ENCODE results near the gene VAT1L.

Gene VAT1L

GRCh38 chr16:77920984-77921383 lies 132.6 kb downstream of the VAT1L start:
- Histone ChIP-seq H2BK15ac (ENCODE audit: low read depth, poor library complexity, severe bottlenecking) (no peak overlapping the region), H3K4me3 (ENCODE audit: insufficient read depth in 1 of 2, low read depth in 1 of 2, low read length in 2 of 2) (no peak overlapping the region), H4K91ac (ENCODE audit: low read length) (no peak overlapping the region), H4K8ac (ENCODE audit: low read length) (no peak overlapping the region), H3K9ac (ENCODE audit: low read length) (no peak overlapping the region), H3K27ac (ENCODE audit: low read length, poor library complexity, severe bottlenecking) (no peak overlapping the region), H2AFZ (ENCODE audit: low read depth, low read length) (no peak overlapping the region), H2BK12ac (ENCODE audit: low read length in 2 of 2) (peak overlapping the region; percentile 63 to 94), H3K79me1 (replicated peaks; ENCODE audit: low read length, poor library complexity, severe bottlenecking) (no peaks in the 10 kb centered on the region), H3K23ac (ENCODE audit: low read length in 2 of 2) (no peak overlapping the region), H2BK120ac (ENCODE audit: low read depth, low read length) (no peak overlapping the region), H3K36me3 (ENCODE audit: control insufficient read depth in 1 of 2, insufficient read depth in 2 of 2, low read depth in 1 of 2, low read length in 2 of 2) (no peaks in the 10 kb centered on the region), H3K27me3 (ENCODE audit: control insufficient read depth in 1 of 2, insufficient read depth in 1 of 2, low read length in 2 of 2) (peaks cover 0 to 14% of the 10 kb centered on the region in 2 experiments), H3K4ac (ENCODE audit: low read depth in 1 of 2, low read length in 2 of 2) (no peak overlapping the region), H3K9me3 (ENCODE audit: control insufficient read depth, low read length) (no peaks in the 10 kb centered on the region), H3K4me2 (ENCODE audit: low read length, poor library complexity, severe bottlenecking) (no peak overlapping the region), H2AK5ac (ENCODE audit: low read length, severe bottlenecking) (no peak overlapping the region), H3K14ac (ENCODE audit: low read length in 2 of 2) (no peak overlapping the region), H2BK5ac (ENCODE audit: low read depth, low read length, poor library complexity, severe bottlenecking) (no peak overlapping the region), H3K18ac (ENCODE audit: low read depth in 1 of 2, low read length in 2 of 2) (peak overlapping the region in 1 of 2 experiments; percentile 47), H3K4me1 (ENCODE audit: control insufficient read depth, insufficient read depth, low read depth, low read length) (no peaks in the 10 kb centered on the region)
- no peak for DNase-seq
- WGBS: 94% methylated on average over 4 of the region's 4 CpGs

- no peak overlapping the region for H3K4me3 ChIP-seq (ENCODE audit: insufficient read depth in 1 of 2, low read depth in 1 of 2, low read length in 2 of 2)
- H3K4me1 ChIP-seq (ENCODE audit: control insufficient read depth, insufficient read depth, low read depth, low read length): no peaks in the 10 kb centered on the region
- H3K27me3 ChIP-seq (ENCODE audit: control insufficient read depth in 1 of 2, insufficient read depth in 1 of 2, low read length in 2 of 2): peaks cover 0 to 14% of the 10 kb centered on the region in 2 experiments
- H3K14ac ChIP-seq (ENCODE audit: low read length in 2 of 2): no peak overlapping the region
- H3K23ac ChIP-seq (ENCODE audit: low read length in 2 of 2): no peak overlapping the region
- no peak overlapping the region for H2BK120ac ChIP-seq (ENCODE audit: low read depth, low read length)
- no peak overlapping the region for H3K27ac ChIP-seq (ENCODE audit: low read length, poor library complexity, severe bottlenecking)
- H3K9ac ChIP-seq (ENCODE audit: low read length): no peak overlapping the region
- WGBS: 97% methylated on average over 4 of the region's 6 CpGs
- no peak overlapping the region for H2BK15ac ChIP-seq (ENCODE audit: low read depth, poor library complexity, severe bottlenecking)
- no peaks in the 10 kb centered on the region for H3K79me1 ChIP-seq (replicated peaks; ENCODE audit: low read length, poor library complexity, severe bottlenecking)
- no peak overlapping the region for H3K4me2 ChIP-seq (ENCODE audit: low read length, poor library complexity, severe bottlenecking)
- H2BK12ac ChIP-seq (ENCODE audit: low read length in 2 of 2): no peak overlapping the region
- H2AFZ ChIP-seq (ENCODE audit: low read depth, low read length): no peak overlapping the region
- no peak overlapping the region for H4K91ac ChIP-seq (ENCODE audit: low read length)
- H3K36me3 ChIP-seq (ENCODE audit: control insufficient read depth in 1 of 2, insufficient read depth in 2 of 2, low read depth in 1 of 2, low read length in 2 of 2): no peaks in the 10 kb centered on the region
- no peak overlapping the region for H2BK5ac ChIP-seq (ENCODE audit: low read depth, low read length, poor library complexity, severe bottlenecking)
- no peak overlapping the region for H4K8ac ChIP-seq (ENCODE audit: low read length)
- H3K9me3 ChIP-seq (ENCODE audit: control insufficient read depth, low read length): no peaks in the 10 kb centered on the region
- no peak for DNase-seq
- H3K4ac ChIP-seq (ENCODE audit: low read depth in 1 of 2, low read length in 2 of 2): no peak overlapping the region
- no peak overlapping the region for H3K18ac ChIP-seq (ENCODE audit: low read depth in 1 of 2, low read length in 2 of 2)
- H2AK5ac ChIP-seq (ENCODE audit: low read length, severe bottlenecking): no peak overlapping the region
Measured at GRCh38 chr16:77922228-77922754, 133.9 kb downstream of the VAT1L start.

DNA sequence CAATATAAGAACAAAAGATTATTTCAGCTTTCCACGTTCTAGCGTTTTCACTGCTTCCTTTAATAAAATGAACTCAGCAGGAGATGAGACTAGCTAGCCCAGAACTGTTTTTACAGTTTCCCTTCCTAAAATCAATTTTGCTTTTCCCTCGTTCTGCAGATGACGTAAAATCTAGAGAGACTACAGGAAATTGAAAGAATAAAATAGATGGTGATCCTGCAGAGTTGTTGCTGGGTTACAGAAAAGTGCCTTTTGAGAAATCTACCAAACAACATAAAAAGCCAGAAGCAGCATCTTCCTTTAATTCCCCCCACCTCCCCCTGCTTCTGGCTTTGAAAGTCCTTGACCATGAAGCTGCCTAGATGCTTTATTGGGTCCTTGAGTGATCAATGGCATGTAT lies 137.2 kb downstream of the VAT1L start:
- H3K23ac ChIP-seq (ENCODE audit: low read length in 2 of 2): no peak overlapping the region
- H3K9me3 ChIP-seq (ENCODE audit: control insufficient read depth, low read length): no peaks in the 10 kb centered on the region

GRCh38 chr16:77928096-77928495 lies 139.7 kb downstream of the VAT1L start:
- Histone ChIP-seq H4K8ac (ENCODE audit: low read length) (no peak overlapping the region), H4K91ac (ENCODE audit: low read length) (no peak overlapping the region), H3K79me1 (replicated peaks; ENCODE audit: low read length, poor library complexity, severe bottlenecking) (no peaks in the 10 kb centered on the region), H2BK15ac (ENCODE audit: low read depth, poor library complexity, severe bottlenecking) (no peak overlapping the region), H2BK120ac (ENCODE audit: low read depth, low read length) (no peak overlapping the region), H2BK12ac (ENCODE audit: low read length in 2 of 2) (no peak overlapping the region), H3K9ac (ENCODE audit: low read length) (no peak overlapping the region), H3K23ac (ENCODE audit: low read length in 2 of 2) (no peak overlapping the region), H2AFZ (ENCODE audit: low read depth, low read length) (no peak overlapping the region), H3K27me3 (ENCODE audit: control insufficient read depth in 1 of 2, insufficient read depth in 1 of 2, low read length in 2 of 2) (no peaks in the 10 kb centered on the region), H2AK5ac (ENCODE audit: low read length, severe bottlenecking) (no peak overlapping the region), H2BK5ac (ENCODE audit: low read depth, low read length, poor library complexity, severe bottlenecking) (no peak overlapping the region), H3K14ac (ENCODE audit: low read length in 2 of 2) (no peak overlapping the region), H3K4ac (ENCODE audit: low read depth in 1 of 2, low read length in 2 of 2) (no peak overlapping the region), H3K27ac (ENCODE audit: low read length, poor library complexity, severe bottlenecking) (no peak overlapping the region), H3K9me3 (ENCODE audit: control insufficient read depth, low read length) (no peaks in the 10 kb centered on the region), H3K4me2 (ENCODE audit: low read length, poor library complexity, severe bottlenecking) (no peak overlapping the region), H3K36me3 (ENCODE audit: control insufficient read depth in 1 of 2, insufficient read depth in 2 of 2, low read depth in 1 of 2, low read length in 2 of 2) (no peaks in the 10 kb centered on the region), H3K4me3 (ENCODE audit: insufficient read depth in 1 of 2, low read depth in 1 of 2, low read length in 2 of 2) (no peak overlapping the region), H3K18ac (ENCODE audit: low read depth in 1 of 2, low read length in 2 of 2) (no peak overlapping the region), H3K4me1 (ENCODE audit: control insufficient read depth, insufficient read depth, low read depth, low read length) (no peaks in the 10 kb centered on the region)
- no peak for DNase-seq

More for the DNA sequence above, 137.2 kb downstream of the VAT1L start:
- H3K27ac ChIP-seq (ENCODE audit: low read length, poor library complexity, severe bottlenecking): no peak overlapping the region
- no peak overlapping the region for H3K14ac ChIP-seq (ENCODE audit: low read length in 2 of 2)
- DNase-seq: no peak
- no peak overlapping the region for H2AK5ac ChIP-seq (ENCODE audit: low read length, severe bottlenecking)
- H2BK12ac ChIP-seq (ENCODE audit: low read length in 2 of 2): no peak overlapping the region
- no peak overlapping the region for H2AFZ ChIP-seq (ENCODE audit: low read depth, low read length)
- no peak overlapping the region for H3K4me3 ChIP-seq (ENCODE audit: insufficient read depth in 1 of 2, low read depth in 1 of 2, low read length in 2 of 2)
- H2BK120ac ChIP-seq (ENCODE audit: low read depth, low read length): no peak overlapping the region
- 97% methylated on average over 2 of the region's 4 CpGs for WGBS
- H3K4me1 ChIP-seq (ENCODE audit: control insufficient read depth, insufficient read depth, low read depth, low read length): no peaks in the 10 kb centered on the region
- H2BK5ac ChIP-seq (ENCODE audit: low read depth, low read length, poor library complexity, severe bottlenecking): no peak overlapping the region
- H3K4me2 ChIP-seq (ENCODE audit: low read length, poor library complexity, severe bottlenecking): no peak overlapping the region
- H3K9ac ChIP-seq (ENCODE audit: low read length): no peak overlapping the region
- no peak overlapping the region for H3K4ac ChIP-seq (ENCODE audit: low read depth in 1 of 2, low read length in 2 of 2)
- H3K79me1 ChIP-seq (replicated peaks; ENCODE audit: low read length, poor library complexity, severe bottlenecking): no peaks in the 10 kb centered on the region
- H4K91ac ChIP-seq (ENCODE audit: low read length): no peak overlapping the region
- peaks cover 0 to 6% of the 10 kb centered on the region in 2 experiments for H3K27me3 ChIP-seq (ENCODE audit: control insufficient read depth in 1 of 2, insufficient read depth in 1 of 2, low read length in 2 of 2)
- H4K8ac ChIP-seq (ENCODE audit: low read length): no peak overlapping the region
- H3K36me3 ChIP-seq (ENCODE audit: control insufficient read depth in 1 of 2, insufficient read depth in 2 of 2, low read depth in 1 of 2, low read length in 2 of 2): no peaks in the 10 kb centered on the region
- no peak overlapping the region for H3K18ac ChIP-seq (ENCODE audit: low read depth in 1 of 2, low read length in 2 of 2)
- no peak overlapping the region for H2BK15ac ChIP-seq (ENCODE audit: low read depth, poor library complexity, severe bottlenecking)

Measured in mesenchymal stem cell (in vitro differentiated cells and primary cell).